COLO829 (cell line): Measurements from ENCODE around the gene FCGR2B.
"Not testable (repeated sequence)": the region's sequence is repeated elsewhere in the genome, so short reads cannot be mapped to it uniquely, and the experiment has no call there.

Experiments used
- DNase-seq: peaks from one replicate; pipeline ENCODE4 v3.0.0; 2012; ENCODE audit warnings: low spot score

Gene FCGR2B

DNA sequence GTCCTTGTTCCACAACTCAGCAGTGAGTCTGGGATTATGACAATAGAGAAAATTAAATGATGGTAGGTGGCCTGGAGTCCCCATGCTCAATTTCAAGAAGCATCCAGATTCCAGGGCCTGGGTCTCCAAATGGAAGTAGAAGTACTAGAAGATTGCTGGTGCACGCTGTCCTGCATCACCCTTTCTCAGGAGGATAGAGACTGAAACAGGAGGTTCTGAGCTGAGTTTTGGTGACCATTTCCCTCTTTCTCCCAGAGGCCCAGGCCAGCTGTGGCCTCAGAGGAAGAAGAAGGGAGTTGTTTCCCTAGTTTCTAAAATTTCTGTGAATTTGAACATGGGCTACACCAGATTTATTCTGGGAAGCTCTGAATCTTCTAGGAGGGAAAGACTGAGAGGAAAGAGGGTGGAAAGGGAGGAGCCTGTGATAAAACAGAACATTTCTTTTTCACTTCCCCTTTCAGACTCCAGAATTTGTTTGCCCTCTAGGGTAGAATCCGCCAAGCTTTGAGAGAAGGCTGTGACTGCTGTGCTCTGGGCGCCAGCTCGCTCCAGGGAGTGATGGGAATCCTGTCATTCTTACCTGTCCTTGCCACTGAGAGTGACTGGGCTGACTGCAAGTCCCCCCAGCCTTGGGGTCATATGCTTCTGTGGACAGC lies at the start of gene FCGR2B:
FCGR2B (plus strand) TSS at position 460 of the 656 bp plus-strand sequence; CDS start at position 559, 99 bp downstream.
- DNase-seq: not testable (repeated sequence)

DNA sequence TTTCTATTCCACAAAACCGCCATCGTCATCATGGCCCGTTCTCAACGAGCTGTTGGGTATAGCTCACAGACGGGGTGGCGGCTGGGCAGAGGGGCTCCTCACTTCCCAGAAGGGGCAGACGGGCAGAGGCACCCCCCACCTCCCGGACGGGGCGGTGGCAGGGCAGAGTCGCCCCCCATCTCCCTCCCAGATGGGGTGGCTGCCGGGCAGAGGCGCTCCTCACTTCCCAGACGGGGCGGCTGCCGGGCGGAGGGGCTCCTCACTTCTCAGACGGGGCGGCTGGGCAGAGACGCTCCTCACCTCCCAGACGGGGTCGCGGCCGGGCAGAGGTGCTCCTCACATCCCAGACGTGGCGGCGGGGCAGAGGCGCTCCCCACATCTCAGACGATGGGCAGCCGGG lies 46.5 kb upstream of the FCGR2B start:
- not testable (repeated sequence) for DNase-seq

DNA sequence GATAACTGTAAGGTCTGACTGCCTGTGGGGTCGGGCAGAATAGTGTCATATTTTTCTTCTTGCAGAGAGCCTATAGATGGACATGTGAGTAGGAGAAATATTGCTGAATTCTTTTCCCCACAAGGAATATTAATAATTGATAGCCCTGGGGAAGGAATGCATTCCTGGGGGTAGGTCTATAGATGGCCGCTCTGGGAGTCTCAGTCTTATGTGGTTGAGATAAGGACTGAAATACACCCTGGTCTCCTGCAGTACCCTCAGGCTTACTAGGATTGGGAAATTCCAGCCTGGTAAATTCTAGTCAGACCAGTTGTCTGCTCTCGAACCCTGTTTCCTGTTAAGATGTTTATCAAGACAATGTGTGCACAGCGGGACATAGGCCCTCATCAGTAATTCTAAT lies 44.4 kb upstream of the FCGR2B start:
- not testable (repeated sequence) for DNase-seq

DNA sequence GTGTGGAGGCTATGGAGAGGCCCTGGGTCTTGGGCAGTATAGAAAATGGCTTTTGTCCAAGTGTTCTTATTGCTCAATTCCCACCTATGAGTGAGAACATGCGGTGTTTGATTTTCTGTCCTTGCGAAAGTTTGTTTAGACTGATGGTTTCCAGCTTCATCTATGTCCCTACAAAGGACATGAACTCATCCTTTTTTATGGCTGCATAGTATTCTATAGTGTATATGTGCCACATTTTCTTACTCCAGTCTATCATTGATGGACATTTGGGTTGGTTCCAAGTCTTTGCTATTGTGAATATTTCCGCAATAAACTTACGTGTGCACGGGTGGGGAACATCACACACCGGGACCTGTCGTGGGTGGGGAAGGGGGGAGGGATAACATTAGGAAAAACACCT lies 42.5 kb upstream of the FCGR2B start:
- DNase-seq: not testable (repeated sequence)

DNA sequence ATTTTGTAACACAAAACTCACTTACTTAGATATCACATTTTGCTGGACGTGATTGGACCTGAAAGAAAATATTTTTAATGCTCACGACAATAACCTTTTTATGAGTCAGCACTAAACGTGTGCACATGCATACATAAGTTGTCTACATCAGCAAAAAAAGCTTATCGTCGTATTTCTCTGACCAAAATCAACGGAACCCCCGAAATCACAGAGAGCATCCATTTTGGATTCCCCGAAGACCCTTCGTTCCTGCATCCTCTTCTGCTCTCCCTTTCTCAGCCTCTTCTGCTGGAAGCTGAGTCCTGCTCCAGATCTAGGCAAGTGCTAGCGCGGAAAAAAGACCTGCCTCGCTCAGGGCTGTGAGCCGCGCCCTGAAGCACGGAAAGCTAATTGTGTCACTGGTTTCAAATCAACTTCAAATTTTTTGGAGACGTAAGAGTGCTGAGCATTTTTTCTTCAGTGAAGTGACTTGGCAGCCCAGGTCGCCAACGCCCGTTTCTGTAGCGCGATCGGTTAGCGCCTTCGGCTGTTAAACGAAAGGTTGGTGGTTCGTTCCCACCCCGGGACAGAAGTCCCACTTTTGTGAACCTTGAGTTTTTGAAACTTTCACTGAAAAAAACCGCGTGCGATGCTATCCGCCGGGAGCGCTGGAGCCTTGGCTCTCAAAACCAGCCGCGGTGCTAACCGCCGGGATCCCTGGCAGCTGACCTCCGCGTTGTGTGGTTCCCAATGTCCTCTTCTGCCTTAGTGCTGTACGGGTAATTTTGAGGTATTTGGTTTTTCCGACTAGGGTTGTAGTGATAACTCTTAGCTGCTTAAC lies 41.6 kb upstream of the FCGR2B start:
- peak; percentile 88 for DNase-seq

DNA sequence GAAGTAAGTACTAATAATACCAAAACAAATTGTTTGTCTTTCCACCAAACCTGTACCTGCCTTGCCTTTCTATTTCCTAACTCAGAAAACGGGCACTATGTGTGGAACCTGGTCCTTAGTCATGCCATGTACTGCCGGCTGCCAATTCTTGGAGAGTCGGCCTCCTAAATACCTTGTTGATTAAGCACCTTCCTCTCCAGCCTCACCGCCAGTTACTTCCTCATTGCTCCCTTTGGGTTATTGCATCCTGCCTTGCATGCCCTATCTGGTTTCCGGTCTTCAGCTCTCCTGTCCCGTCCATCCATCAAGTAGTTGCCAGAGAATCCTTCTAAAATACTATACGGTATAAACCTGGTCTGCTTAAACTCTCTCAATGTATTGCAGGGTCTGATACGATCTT lies 40.9 kb upstream of the FCGR2B start:
- DNase-seq: not testable (repeated sequence)

DNA sequence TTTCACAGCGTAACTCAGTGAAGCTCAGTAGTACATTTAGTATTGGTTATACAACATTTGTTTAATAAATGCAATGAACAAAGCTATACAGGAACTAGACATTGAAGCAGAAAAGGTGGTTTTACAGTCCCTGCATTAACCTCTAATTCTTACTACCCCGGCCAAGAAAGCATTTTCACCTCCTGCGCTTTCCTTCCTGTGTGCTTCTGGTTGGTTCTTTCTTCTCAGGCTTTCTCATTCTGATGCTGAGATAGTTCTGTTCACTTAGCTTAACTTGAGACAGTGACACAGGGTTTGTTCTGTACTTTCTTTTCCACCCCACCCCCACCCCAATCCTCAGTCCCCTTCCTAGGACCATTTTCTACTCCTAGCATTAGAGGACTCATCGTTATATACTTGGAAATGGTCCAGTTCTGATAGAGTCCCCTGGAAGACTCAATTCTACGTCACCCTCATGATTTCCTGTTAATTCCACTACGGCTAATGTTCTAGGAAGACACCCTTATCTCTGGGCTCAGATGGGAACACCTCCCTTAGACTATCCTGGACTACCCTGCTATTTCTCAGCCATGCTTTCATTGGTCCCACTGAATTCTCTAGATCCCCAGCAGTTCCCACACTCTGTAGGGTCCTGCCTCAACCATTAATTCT lies 39.4 kb upstream of the FCGR2B start:
- not testable (repeated sequence) for DNase-seq

DNA sequence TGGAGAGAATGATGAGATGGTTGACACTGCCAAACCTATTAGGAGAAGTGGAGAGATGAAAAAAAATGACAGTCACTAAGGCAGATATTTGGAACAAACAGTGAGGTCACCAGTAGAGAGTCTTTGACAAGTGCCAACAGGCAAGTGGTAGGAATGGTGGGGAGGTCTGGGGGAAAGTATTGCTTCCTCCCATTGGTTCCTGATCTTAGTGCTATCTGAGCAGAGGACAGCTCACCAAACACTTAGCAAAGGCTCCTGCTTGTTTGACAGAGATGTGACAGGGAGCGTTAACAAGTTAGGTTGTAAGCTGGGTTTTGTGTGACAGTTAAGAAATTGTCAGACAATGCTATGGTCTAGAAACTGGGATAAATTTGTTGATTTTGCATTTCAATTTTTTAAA lies 38.3 kb upstream of the FCGR2B start:
- DNase-seq: not testable (repeated sequence)

DNA sequence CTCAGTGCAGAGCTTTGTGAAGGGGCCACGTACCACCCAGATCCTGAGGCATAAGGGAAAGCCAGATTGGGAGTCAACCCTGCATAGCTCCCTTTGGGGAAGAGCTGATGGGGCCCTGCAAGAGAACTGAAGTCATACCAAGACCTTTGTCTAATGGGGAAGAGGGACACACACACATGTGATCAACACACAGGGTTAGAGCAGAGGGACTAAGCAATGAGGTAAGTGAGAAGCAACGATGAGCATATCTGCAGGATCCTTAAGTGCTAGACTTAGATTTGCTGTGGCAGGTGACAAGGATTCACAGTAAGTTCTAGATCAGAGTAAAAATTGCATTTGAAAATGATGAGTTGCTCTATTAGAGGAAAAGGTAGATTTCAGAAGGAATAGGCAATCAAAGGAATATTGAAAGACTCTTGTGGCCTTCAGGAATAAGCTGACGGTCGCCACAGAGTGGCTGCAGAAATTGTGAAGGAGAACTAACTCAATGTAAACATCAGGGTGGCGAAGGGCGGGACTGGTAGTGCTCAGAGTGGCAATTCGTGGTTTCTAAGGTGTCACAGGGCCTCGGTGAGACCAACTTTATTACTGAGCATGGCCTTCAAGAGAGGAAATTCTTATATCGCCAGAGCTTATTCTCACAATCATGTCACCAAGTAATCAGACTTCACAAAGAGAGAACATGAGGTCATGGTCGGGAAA lies 36.3 kb upstream of the FCGR2B start:
- not testable (repeated sequence) for DNase-seq

DNA sequence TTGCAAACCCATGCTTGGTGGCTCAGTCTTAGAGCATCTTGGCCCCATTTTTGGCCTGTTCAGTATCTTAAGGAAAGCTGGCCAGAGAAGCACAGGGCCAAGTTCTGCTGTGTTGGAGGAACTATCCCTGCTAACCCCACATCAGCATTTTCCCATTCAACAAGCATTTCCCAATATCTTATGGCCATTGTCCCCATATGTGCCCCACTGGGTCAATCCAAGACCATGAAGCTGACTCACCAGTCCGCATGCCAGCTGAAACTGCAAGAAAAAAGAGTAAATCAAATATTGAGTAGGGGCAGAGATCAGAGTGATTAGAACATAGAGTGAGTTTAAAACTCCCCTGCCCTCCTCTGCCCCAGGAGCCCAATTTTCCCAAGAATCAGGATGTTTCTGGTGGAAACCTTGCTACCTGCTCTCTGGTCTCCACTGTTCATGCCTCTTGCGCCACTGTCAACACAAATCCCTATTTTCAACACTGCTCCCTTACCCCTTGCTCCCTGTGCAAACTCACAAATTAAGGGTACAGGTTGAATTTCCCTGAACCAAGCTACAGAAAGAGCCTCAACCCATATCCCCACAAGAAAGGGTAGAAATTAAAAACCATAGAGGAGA lies 32.7 kb upstream of the FCGR2B start:
- not testable (repeated sequence) for DNase-seq

DNA sequence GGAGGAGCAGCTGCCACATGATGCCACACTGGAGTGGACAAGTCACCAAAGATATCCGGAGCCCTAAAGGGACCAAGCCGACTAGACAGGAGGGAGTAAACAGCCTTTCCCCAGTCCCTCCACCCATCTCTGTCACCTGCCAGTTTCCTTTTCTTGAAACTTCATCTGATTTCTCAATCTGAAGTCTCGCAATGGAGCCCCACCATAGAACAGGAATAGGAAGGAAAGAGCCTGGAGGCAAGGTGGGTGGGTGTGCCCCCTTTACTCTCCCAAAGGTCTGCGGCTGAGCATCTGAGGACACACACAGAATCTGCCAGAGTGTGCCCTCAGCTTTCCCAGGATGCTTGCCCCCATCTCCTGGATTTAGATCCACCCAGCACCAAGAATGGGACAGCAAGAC lies 31.9 kb upstream of the FCGR2B start, which contains the start of gene FCGR3B:
FCGR3B (minus strand) TSS at position 101 of the 400 bp plus-strand sequence; CDS start at position 19, 82 bp downstream.
- no peak for DNase-seq

DNA sequence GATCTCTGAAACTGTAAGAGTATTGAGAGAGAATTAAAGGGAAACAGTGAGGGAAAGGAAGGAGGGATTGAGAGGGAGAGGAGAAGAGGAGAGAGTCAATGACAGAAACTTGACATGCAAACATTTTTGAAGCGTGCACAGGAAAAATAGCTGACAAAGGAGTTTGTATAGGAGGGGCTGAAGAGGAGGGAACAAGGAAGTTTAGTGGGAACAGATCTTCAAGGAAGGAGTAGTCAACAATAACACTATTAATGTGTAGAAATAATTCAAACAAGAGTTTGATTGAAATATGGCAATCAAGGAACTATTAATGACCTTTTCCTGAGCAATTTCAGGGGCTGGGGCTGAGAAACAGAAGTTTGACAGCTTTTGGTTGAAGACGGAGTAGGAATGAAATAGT lies 27.9 kb upstream of the FCGR2B start:
- not testable (repeated sequence) for DNase-seq

DNA sequence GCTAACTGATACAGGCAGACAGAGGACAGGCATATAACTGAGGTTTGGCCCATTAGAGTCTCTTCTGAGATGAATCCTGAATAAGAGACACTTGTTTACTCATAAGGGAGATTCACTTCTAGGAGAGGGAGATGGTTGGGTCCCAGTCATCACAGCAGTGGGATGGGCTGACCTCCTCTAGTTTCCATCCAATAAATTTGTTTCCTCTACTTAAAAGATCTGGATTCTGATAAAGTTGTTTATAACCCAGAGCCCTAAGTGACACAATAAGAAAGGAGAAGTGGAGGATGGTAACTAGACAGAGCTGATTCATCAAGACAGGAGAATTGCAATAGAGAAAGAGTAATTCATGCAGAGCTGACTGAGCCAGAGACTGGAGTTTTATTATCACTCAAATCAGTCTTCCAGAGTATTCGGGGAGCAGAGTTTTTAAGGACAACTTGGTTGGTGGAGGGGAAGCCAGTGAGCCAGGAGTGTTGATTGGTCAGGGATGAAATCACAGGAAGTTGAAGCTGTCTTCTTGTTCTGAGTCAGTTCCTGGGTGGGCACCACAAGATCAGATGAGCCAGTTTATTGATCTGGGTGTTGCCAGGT lies 26.7 kb upstream of the FCGR2B start:
- not testable (repeated sequence) for DNase-seq

DNA sequence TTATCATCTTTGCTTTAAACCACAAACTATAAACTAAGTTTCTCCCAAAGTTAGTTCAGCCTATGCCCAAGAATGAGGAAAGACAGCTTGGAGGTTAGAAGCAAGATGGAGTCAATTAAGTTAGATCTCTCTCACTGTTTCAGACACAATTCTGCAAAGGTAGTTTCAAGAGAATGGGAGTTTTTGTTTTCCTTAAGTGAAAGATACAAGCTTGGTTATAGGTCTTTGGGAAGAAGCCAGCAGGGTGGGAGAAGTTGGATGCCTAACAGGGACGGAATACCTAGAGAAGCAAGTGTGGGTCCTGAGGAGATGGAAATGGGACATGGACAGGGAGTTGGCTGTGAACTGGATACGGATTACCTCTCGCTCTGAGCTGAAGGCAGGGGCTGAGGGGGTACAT lies 26.0 kb upstream of the FCGR2B start:
- DNase-seq: not testable (repeated sequence)

DNA sequence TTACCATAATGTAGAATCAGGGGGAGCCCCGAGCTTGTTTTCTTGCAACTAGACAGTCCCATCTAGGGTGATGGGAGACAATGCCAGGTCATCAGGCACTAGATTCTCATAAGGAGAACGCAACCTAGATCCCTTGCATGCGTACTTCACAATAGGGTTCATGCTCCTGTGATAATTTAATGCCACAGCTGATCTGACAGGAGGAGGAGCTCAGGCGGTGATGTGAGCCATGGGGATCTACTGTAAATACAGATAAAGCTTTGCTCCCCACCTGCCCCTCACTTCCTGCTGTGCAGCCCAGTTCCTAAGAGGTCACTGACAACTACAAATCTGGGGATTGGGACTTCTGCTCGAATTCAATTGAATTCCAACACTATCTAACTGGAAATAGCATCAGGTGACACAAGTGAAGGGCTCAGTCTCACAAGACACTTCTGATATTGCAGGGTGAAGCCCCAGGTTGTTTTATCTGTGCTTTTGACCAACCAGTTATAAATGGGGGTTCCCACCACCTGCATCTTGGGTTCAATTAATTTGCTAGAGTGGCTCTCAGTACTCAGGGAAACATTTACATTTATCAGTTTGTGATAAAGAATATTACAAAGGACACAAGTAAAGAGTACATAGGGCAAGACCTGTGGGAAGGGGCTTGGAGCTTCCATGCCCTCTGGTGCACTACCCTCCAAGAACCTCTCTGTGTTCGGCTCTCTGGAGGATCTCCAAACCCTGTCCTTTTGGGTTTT lies 24.5 kb upstream of the FCGR2B start:
- DNase-seq: not testable (repeated sequence)

DNA sequence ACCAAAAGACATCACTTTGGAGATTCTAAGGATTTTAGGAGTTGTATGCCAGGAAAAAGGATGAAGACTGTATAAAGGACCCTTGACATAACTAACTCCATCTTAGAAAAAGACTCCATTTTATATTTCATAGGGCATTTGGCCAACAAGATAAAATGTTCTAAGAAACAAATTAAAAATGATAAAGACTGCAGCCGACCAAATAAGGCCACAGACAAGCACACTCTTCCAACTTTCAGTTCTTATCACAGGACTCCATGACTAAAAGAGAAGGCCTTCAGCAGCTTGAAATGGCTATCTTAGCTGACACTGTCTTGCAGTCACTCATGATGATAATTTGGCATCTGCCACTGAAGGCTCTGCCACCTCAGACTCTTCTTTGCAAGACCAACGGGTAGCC lies 23.7 kb upstream of the FCGR2B start:
- DNase-seq: not testable (repeated sequence)

DNA sequence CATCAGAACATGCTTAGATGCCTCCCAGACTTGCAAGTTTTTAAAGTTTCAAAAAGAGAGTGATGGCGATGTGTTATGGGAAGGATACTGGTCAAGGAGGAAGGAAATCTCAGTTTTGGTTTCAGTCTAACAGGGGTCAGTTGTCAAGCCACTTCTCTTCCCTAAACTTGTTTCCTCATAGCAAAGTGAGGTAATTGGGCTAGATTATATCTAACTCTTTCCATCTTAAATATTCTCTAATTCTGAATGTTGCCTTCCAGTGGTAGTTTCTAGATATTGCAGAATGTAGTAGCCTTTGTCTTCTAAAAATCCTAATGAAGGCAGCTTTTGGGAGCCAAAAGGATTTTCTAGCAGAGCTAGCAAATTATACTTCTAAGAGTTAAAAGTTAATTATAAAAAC lies 20.2 kb upstream of the FCGR2B start:
- DNase-seq: not testable (repeated sequence)

DNA sequence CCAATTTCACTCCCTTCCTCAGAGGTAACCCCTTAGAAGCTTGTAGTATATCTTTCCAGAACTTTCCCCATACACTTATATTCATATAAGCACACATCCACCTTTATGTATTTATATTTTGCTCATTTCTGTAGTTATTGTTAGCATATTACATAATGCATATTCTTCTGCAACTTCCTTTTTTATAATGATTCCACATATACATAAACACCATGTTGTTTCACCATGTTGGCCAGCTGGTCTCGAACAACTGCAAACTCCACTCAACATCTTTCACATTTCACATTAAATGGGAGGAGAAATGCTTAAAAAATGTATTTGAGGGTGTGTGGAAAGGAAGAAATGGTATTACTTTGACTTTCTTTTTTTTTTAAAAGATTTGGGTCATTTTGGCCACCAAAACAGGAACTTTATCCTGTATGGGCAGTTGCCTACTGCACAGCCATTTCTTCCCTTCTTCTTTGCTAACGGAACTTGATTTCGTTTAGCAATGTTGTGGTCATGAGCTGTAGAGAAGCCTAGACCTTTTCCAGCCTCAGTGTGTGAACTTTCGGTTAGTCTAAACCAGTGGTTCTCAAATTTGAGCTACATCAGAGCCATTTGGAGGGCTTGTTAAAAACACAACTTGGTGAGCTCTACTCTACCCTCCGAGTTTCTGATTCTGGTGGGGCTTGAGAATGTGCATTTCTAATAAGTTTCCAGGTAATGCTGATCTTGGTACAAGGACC lies 19.3 kb upstream of the FCGR2B start:
- not testable (repeated sequence) for DNase-seq

DNA sequence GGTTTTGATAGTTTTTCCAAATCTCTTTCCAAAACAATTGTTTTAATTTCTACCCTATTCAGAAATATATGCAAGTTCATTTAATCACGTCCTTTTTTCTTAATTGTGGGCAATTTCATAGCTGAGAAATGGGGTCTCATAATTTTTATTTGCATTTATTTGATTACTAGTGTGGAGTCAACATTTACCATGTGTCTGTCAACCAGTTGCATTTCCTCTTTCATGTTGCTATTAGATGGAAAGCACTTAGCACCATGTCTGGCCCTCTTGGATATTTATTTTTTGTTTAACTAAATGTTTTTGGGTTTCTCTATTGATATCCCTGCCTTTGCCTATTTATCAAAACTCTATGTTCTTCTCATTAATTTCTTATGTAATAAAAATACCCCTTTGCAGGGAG lies 18.1 kb upstream of the FCGR2B start:
- not testable (repeated sequence) for DNase-seq
